GM03348 (cell line): ENCODE data around the gene MSANTD7.
"Not testable (repeated sequence)": the region's sequence is repeated elsewhere in the genome, so short reads cannot be mapped to it uniquely, and the experiment has no call there.

Experiments
- DNase-seq: peaks from one replicate; pipeline ENCODE4 v3.0.0; 2012; ENCODE audit warnings: low spot score

Gene MSANTD7

DNA sequence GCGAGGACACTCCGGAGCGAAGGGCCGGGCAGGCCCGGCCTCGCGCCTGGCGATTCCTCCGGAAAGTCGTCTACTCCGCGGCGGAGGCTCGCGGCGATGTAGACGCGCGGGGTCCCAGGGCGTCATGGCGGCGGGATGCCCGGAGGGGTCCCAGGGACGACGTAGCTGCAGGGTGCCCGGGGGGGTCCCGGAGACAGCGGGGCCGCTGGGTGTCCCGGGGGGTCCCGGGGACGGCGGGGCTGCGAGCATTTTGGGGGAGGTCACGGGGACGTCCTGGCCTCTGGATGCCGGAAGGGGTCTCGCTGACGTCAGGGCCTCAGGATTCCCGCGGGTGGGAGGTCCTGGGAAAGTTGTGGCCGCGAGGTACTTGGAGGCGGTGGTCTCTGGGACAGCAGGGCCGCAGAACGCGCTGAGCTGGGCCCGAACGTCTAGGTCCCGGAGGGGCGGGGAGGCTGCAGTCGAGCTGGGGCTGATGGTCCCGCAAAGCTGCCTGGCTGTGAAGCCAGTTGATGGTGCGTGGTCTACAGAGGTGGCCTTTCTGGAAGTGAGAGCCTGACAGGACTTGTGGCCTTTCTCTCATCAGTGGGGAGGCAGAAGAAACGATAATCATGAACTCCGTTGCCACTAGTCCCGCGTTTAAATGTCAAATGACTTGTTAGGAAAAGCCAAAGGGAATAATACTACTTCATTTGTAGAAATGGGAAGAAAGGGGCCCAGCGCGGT, 637 bp downstream of the MSANTD7 start:
- peak; percentile 54 for DNase-seq

DNA sequence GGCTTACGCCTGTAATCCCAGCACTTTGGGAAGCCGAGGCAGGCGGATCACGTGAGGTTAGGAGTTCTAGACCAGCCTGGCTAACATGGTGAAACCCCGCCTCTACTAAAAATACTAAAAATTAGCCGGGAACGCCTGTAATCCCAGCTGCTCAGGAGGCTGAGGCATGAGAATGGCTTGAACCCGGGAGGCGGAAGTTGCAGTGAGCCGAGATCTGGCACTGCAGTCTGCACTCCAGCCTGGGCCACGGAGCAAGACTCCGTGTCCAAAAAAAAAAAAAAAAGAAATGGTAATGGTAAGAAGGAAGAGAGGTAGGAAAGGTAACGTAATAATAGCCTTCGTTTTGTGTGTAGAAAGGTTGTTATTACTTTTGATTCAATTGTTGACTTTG, 1.2 kb downstream of the MSANTD7 start:
- no peak for DNase-seq

DNA sequence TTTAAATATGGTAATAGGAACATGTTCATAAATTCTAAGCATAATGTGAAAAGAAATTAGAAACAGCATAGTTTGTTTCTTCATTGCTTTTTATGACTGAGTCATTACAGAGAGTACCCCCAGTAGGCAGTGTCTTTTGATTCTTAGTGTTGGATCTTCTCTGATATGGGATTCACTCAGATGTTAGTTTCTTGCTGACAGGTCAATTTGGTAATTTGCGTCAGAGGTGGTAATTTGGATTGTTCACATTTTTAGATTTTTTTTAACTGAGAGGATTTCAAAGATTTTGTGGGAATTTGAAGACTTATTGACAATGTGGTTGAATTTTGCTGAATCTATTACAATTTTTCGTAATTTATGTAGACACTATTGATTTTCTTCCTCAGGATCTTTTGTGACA, 2.1 kb downstream of the MSANTD7 start:
- DNase-seq, result no peak

DNA sequence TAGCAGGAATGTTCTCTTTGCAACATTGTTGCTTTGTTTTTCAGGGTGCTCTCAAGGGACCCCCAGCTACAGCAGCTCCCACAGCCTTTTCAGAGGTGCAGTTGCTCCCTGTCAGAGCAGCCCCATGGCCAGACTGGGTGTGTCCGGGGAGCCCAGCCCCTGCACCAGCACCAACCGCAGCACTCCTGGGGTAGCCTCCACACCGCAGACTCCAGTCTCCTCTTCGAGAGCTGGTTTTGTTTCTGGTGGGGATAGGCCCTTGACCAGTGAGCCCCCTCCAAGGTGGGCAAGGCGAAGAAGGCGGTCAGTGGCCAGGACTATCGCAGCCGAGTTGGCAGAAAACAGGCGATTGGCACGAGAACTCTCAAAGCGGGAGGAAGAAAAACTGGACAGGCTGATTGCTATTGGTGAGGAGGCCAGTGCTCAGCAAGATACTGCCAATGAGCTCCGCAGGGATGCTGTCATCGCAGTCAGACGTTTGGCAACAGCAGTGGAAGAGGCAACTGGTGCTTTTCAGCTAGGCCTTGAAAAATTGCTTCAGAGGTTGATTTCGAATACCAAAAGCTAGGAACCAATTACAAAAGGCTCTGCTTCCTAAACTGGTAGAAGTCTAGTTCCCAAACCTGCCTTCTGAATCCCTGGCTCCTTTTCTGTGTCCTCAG, 5.4 kb downstream of the MSANTD7 start:
- no peak for DNase-seq

DNA sequence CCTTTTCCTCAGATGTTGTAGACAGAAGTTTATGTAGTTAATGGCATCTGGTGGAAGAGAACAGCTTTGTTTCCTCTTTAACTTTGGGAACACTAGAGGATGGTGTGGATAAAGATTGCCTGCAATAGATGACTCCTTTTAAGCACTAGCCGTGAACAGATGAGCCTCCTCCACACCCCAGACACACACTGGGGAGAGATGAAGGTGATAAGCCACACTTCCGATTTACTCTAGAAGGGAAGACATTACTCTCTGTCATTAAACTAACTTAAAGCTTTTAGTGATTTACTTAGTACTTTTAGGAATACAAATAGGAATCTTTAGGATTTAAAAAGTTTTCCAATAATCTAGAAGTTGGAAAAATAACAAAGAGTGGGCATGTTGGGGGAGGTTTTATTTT, 6.8 kb downstream of the MSANTD7 start:
- no peak for DNase-seq

DNA sequence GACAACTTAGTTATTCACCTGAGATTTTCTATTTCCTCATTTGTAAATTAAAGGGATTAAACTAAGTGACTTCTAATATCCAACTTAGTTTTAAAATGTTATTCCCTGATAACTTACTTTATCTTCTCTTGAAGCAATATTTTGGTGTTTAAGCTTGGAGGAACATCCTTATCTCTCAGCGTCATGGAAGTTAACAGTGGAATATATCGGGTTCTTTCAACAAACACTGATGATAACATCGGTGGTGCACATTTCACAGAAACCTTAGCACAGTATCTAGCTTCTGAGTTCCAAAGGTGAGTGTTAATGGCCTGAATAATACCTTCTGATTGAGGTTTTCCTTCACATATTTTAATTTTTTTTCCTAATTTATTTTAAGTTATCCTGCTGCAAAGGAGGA, 14.1 kb downstream of the MSANTD7 start:
- DNase-seq, result no peak

DNA sequence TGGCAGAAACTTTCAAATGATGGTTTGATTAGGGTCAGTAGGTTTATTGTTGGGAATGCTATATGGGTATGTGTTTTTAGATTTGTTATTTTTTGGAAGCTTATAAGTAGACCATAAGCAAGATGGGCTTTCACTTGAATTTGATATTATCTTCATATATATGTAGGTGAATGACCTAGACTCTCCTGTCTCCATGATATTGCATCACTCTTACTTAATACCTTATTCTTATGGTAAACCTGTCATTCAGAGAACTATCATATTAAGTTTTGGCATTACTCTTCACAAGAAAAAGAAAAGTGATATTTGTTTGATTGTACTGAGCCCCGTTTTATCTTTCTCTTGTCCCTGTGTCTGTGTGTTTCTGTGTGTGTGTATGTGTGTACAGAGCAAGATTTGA, 17.3 kb downstream of the MSANTD7 start:
- no peak for DNase-seq

DNA sequence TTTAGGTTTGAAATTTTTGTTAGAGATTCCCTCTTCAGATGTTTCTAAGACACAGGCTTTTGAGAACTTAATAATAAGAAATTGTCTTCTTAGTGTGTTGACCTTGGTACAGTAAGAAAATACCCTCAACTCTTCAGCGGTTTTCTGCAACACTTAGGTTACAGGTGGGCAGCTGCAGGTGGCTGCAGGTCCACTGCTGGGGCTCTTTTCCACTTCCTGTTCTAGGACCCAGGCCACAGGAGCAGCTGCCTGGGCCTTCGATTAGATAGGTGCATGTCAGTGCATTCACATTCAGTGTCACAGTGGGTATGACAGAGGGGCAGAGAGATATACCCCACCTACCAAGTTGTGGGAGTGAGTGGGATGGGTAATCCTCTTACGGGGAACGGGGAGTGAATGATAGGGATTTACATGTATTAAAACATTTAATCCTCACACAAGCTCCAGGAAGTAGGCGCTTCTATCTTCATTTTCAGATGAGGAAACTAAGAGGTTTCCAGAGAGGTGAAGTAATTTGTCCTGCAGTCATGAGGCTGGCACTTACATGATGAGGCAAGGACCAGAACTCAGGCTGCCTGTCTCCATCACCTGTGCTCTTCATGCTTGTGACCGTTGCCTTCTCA, 20.3 kb downstream of the MSANTD7 start:
- DNase-seq, result no peak

DNA sequence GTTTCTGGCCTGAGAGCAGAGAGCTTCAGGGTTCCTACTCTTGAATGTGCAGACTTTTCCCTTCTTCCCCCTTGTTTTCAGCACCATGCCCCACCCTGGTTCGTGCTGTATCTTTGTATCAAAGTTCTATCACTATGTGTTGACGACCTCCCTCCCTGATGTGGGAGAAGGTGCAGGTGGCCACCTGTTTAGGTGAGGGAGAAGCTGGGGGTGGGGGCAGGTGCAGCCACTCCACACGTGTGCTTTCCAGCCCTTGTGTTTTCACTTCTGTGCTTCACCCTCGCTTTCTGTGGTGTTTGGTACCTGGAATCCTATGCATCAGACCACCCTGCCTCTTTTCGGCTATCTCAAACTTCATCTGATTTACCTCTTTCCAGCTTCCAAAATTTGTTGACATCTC, 20.9 kb downstream of the MSANTD7 start:
- no peak for DNase-seq

DNA sequence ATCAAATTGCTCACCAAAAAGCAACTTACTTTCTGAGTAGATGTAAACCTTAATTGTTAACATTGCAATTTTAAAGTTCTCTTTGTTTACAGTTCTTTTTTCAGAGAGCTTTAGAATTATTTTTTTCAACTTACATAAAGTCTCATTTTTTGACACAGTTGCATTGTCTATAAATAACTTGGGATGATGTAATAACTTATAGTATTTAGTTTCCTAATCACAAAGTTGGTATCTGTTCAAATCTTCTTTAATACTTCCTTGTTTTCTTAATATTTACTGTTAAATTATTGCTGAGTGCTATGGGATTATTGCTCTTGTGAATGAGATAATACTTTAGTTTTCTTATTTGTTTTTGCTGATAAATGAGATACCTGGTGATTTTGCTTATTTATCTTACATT, 21.7 kb downstream of the MSANTD7 start:
- no peak for DNase-seq

DNA sequence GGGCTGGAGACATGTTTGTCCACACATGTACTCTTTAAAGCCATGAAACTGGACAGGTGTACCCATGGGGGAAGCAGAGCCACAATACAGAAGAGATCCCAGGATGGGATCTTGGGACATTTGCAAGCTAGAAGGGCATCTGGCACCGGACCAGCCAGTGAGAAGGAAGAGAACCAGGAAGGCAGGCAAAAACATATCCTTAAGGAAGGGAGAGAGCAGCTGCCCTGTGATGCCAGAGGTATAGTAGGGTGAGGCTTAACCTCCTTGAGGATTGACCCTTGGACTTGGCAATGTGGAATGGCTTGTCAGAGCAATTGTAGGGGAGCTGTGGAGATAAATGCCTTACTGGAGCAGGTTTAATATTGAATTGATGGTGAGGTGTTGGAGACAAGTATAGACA, 22.7 kb downstream of the MSANTD7 start:
- no peak for DNase-seq

DNA sequence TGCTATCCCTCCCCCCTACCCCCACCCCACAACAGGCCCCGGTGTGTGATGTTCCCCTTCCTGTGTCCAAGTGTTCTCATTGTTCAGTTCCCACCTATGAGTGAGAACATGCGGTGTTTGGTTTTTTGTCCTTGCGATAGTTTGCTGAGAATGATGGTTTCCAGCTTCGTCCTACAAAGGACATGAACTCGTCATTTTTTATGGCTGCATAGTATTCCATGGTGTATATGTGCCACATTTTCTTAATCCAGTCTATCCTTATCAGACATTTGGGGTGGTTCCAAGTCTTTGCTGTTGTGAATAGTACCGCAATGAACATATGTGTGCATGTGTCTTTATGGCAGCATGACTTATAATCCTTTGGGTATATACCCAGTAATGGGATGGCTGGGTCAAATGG, 26.4 kb downstream of the MSANTD7 start:
- DNase-seq, result not testable (repeated sequence)

DNA sequence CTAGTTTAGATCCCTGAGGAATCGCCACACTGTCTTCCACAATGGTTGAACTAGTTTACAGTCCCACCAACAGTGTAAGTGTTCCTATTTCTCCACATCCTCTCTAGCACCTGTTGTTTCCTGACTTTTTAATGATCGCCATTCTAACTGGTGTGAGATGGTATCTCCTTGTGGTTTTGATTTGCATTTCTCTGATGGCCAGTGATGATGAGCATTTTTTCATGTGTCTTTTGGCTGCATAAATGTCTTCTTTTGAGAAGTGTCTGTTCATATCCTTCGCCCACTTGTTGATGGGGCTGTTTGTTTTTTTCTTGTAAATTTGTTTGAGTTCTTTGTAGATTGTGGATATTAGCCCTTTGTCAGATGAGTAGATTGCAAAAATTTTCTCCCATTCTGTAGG, 26.8 kb downstream of the MSANTD7 start:
- not testable (repeated sequence) for DNase-seq

DNA sequence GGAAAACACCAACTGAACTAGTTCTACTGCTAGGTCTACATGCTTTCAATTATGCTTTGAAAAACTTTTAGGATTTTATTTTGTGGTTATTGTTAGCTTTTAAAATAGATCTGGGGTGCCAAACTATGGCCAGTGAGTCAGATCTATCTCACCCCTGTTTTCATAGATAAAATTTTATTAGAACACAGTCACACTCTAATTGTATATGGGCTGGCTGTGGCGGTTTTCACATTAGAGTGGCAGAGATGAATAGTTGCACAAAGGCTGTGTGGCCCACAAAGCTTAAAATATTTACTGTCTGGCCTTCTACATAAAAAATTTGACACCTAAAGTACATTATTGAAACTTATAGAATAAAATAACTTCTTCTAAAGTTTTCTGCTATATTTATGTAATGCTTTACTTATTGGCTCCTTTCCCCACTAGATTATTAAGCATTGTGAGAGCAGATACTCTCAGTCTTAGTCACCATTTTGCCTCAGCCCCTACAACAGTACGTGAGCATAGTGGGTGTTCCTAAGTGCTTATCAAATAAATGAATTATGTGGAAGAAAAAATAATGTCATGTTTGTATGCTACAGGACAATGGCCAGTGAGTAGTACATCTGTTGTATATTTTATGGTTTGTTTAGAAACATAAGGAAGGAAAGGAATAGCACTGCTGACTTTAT, 35.1 kb downstream of the MSANTD7 start:
- DNase-seq, result peak; percentile 53

DNA sequence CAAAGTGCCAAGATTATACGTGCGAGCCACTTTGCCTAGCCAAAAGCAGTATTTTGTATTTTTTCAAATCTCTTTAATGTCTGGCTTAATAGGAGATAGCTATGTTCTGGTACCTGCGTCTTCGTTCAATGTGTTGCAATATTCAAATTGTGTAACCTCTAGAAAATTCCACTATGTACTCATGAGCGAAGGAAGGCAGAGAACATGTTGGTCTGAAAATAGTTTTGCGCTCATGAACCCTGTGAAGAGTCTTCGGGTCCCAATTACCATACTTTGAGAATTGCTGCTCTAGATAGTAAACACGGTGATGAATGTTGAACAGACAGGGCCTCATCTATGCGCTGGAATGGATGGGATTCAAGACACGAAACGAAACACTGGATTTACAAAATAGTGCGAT, 37.8 kb downstream of the MSANTD7 start:
- no peak for DNase-seq

DNA sequence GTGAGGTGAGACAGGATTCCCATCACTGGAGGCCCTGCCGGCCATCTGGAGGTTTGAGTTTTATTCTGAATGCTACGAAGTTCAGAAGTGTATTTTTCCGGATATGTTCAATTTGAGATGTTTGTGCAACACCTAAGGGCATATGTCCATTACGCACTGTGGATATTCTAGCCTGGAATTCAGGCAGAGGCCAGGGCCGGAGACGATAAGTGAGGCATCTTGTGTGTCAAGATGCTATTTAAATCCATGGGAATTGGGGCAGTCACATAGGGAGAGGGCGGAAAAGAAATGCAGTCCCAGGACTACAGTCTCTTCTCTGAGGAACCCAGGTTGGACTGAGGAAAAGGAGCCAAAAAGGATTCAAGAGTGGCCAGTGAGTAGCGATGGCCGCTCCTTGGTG, 38.7 kb downstream of the MSANTD7 start:
- no peak for DNase-seq

DNA sequence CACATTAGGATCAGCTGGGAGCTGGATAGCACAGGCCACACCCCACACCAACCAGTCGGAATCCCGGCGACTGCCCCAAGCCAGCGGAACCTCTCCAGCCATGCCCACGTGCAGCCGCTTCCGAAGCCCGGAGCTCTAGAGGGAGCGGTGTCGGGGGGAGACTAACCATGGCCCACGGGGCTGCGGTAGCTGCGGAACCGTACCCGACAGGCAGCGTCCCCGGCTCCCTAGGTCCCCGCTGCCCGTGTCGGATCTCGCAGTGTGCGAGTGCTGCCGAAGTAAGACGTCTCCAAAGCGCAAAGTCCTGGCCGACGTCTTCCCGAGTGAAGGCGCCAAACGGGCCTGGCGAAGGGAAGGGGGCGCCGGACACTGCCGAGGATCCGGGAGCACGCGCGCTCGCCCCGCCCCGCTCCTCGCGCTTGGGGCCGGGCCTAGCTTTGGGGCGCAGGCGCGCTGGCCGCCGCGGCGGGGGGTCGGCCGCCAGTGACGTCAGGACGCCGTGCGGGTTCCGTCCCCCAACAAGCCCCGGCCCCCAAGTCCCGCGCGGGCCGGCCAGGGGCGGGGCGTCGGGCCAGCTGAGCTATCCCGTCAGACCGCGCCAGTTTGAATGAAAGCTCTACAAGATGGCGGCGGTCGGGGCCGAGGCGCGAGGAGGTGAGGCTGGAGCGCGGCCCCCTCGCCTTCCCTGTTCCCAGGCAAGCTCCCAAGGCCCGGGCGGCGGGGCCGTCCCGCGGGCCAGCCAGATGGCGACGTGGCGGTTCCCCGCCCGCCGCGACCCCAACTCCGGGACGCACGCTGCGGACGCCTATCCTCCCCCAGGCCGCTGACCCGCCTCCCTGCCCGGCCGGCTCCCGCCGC, 40.4 kb downstream of the MSANTD7 start, which contains the start of gene SUV39H2:
Gene SUV39H2, plus strand, starts transcription at position 601 of the 858 bp plus-strand sequence. Its CDS starts 23 bp downstream, at position 624.
- peak; percentile 100 for DNase-seq

DNA sequence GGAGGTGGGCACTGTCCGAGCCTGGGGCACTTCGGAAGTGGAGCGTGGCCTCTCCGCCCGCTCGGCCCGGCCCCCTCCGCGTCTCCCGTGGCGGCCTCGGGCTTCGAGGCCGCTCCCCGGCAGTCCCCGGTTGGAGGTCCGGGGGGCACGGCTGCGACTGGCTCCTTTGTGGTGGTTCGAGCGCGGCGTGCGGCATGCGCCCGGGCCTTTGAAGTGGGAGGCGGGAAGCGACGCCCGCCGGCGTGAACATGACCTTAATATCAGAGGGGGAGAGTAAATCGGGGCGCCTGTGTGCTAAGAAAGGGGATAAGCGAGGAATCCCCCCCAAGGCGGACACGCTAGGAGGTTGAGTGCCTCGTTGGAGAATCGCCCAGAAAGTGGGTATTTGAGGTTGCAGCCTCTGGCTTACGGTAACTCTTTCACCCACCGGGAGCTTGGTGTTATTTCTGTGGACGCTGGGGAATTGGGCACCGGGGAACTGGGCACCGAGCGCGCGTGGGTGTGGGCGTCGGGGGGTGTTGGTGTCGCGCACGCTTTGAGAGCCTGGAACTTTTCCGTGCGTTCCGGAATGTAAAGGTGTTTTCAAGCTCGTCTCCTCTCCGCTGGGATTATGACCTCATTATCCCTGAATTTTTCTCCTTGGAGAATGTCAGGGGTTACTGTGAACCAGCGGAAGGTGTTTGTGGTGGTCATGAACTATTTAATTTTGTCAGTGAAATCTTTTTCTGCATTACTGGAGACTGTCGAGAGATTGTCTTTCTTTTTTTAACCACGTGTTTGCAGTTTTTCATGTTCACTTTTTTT, 41.2 kb downstream of the MSANTD7 start:
- DNase-seq, result peak; percentile 15

DNA sequence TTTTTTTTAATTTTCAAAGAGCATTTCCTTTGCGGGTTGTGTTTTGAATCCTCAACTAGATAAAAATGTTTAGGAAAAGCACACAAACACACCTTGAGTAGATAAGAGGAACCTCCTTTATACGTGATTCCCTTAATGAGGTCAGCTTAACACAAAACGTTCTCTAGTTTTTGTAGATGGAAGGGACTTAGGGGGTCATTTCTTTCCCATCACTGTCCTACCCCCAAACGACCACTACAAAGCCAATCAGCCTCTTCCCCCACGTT, 41.8 kb downstream of the MSANTD7 start:
- no peak for DNase-seq

DNA sequence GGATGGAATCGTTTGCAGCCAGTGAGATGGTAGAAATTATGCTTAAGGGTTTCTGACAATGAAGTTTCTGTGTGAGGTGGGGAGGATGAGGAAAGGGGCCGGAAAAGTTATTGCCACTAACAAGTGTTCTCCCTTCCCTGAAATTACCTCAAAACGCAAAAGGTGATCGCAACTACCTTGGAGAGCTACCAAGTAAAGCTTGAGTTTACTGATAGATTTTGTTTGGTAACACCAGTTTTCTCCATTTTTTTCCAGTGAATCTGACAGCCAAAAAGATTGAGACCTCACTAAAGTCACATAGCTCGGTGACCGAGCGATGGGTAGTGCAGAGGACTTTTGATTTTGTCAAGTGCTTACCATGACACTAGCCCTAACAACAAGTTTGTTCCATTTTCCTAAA, 42.1 kb downstream of the MSANTD7 start:
- no peak for DNase-seq

DNA sequence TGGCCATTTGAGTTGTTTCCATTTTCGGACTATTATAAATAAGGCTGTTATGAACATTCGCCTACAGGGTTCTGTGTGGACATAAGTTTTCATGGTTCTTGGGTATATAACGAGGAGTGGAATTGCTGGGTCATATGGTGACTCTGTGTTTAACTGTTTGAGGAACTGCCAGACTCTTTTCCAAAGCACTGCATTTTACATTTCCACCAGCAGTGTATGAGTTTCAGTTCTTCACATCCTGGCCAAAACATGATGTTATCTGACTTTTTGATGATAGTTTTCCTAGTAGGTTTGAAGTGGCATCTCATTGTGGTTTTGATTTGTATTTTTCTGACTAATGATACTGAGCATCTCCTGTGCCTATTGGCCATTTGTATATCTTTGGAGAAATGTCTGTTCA, 46.0 kb downstream of the MSANTD7 start:
- no peak for DNase-seq
